ENCODE results near the gene USF2.

The USF2 gene

GRCh38 chr19:35298561-35298972 is 29.8 kb downstream of the USF2 start:
- FAIRE-seq (no peak), DNase-seq (ENCODE audit: low spot score) (no peak)

- no peak for DNase-seq (ENCODE audit: low spot score)
Measured at GRCh38 chr19:35299523-35300338, 31.0 kb downstream of the USF2 start.

GRCh38 chr19:35300339-35300649 is 31.5 kb downstream of the USF2 start:
- FAIRE-seq, result no peak
- DNase-seq (ENCODE audit: low spot score), result no peak

More at GRCh38 chr19:35299523-35300338, 31.0 kb downstream of the USF2 start:
- FAIRE-seq, result no peak

- no peak for FAIRE-seq
- DNase-seq (ENCODE audit: low spot score), result no peak
Measured at GRCh38 chr19:35301961-35302360, 33.2 kb downstream of the USF2 start.

- DNase-seq (ENCODE audit: low spot score) (no peak), FAIRE-seq (no peak)
Measured at GRCh38 chr19:35302446-35302845, 33.7 kb downstream of the USF2 start.

- no peak for DNase-seq (ENCODE audit: low spot score)
- FAIRE-seq, result no peak
Measured at GRCh38 chr19:35303357-35303915, 34.7 kb downstream of the USF2 start.

GRCh38 chr19:35304036-35304435 is 35.3 kb downstream of the USF2 start:
- DNase-seq (ENCODE audit: low spot score) (no peak), FAIRE-seq (no peak)

- FAIRE-seq, result no peak
- no peak for DNase-seq (ENCODE audit: low spot score)
Measured at GRCh38 chr19:35305181-35305580, 36.4 kb downstream of the USF2 start.

GRCh38 chr19:35306473-35307246 is 37.9 kb downstream of the USF2 start:
- FAIRE-seq (no peak), DNase-seq (ENCODE audit: low spot score) (peak; percentile 62)

GRCh38 chr19:35307931-35308330 is 39.2 kb downstream of the USF2 start:
- no peak for FAIRE-seq

GRCh38 chr19:35308910-35309309 is 40.1 kb downstream of the USF2 start:
- FAIRE-seq (no peak), DNase-seq (ENCODE audit: low spot score) (no peak)

More at GRCh38 chr19:35307931-35308330, 39.2 kb downstream of the USF2 start:
- no peak for DNase-seq (ENCODE audit: low spot score)

GRCh38 chr19:35309481-35310279 is 40.9 kb downstream of the USF2 start:
- no peak for FAIRE-seq

GRCh38 chr19:35310331-35310730 is 41.6 kb downstream of the USF2 start:
- DNase-seq (ENCODE audit: low spot score) (no peak), FAIRE-seq (no peak)

More at GRCh38 chr19:35309481-35310279, 40.9 kb downstream of the USF2 start:
- no peak for DNase-seq (ENCODE audit: low spot score)

GRCh38 chr19:35310811-35311465 is 42.2 kb downstream of the USF2 start:
- DNase-seq (ENCODE audit: low spot score) (no peak), FAIRE-seq (no peak)

- FAIRE-seq, result no peak
- DNase-seq (ENCODE audit: low spot score), result peak; percentile 71
Measured at GRCh38 chr19:35311901-35312665, 43.3 kb downstream of the USF2 start.

- peak; percentile 44 for DNase-seq (ENCODE audit: low spot score)
- no peak for FAIRE-seq
Measured at GRCh38 chr19:35313587-35313986, 44.8 kb downstream of the USF2 start.

- FAIRE-seq (no peak), DNase-seq (ENCODE audit: low spot score) (no peak)
Measured at GRCh38 chr19:35314031-35314430, 45.3 kb downstream of the USF2 start.

GRCh38 chr19:35314858-35315470 is 46.2 kb downstream of the USF2 start:
- FAIRE-seq (no peak), DNase-seq (ENCODE audit: low spot score) (no peak)

- DNase-seq (ENCODE audit: low spot score), result no peak
Measured at GRCh38 chr19:35315883-35316282, 47.1 kb downstream of the USF2 start.

GRCh38 chr19:35316560-35316959 is 47.8 kb downstream of the USF2 start:
- no peak for DNase-seq (ENCODE audit: low spot score)

More at GRCh38 chr19:35315883-35316282, 47.1 kb downstream of the USF2 start:
- FAIRE-seq, result no peak

More at GRCh38 chr19:35316560-35316959, 47.8 kb downstream of the USF2 start:
- FAIRE-seq, result no peak

All from urothelium cell line (cell line).